ENCODE data around the gene LRBA.

- TF ChIP-seq CTCF (IDR thresholded peaks at IDR 0.05): no peak
- no peak for TF ChIP-seq POLR2A (IDR thresholded peaks at IDR 0.05)
- no peak for TF ChIP-seq POLR2AphosphoS5 (IDR thresholded peaks at IDR 0.05; ENCODE audit: insufficient read depth in 1 of 2, low read depth in 1 of 2)
Observed at GRCh38 chr4:150248181-150248580, 766.9 kb downstream of the LRBA start.
